ENCODE results near the gene CFAP91. TPM values are rescaled to one million over a fixed set of nuclear protein-coding genes. Genes with fewer than 3 reads are reported as not detected.

CFAP91 gene
- total RNA-seq, 4 donors from 2014 or later, result 2.2 to 4.7 (median 3.4) TPM

GRCh38 chr3:119723022-119723421 is 20.2 kb downstream of the CFAP91 start:
- ATAC-seq (ENCODE audit: low FRiP score) (no peak), DNase-seq (ENCODE audit: low spot score) (no peak)
- TF ChIP-seq CTCF (IDR thresholded peaks at IDR 0.05), result no peak

DNA sequence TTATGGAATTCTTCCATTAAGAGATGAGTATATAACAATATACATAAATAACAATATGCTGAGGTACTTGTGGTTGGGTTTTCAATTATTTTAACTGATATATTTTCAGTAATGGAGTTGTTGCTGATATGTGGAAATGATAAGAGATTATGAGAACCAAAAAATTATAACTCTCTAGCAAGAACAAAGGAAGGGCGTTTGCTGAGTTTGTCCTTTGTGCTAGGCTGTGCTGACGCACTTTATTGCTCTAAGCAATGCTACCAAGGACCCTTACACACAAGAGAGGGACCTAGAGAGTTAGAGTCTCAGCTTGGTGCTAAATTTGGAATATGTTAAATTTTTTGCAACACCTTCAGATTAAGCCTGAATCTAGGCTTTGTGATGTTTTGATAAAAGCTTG is 24.1 kb downstream of the CFAP91 start:
- no peak for TF ChIP-seq CTCF (IDR thresholded peaks at IDR 0.05)
- DNase-seq (ENCODE audit: low spot score) (no peak), ATAC-seq (ENCODE audit: low FRiP score) (no peak)

- no peak for TF ChIP-seq CTCF (IDR thresholded peaks at IDR 0.05)
- DNase-seq (ENCODE audit: low spot score) (no peak), ATAC-seq (ENCODE audit: low FRiP score) (no peak)
These were observed 27.2 kb downstream of the CFAP91 start for GRCh38 chr3:119729996-119730395.

- ATAC-seq (ENCODE audit: low FRiP score), result no peak
- no peak for TF ChIP-seq CTCF (IDR thresholded peaks at IDR 0.05)
- DNase-seq (ENCODE audit: low spot score), result no peak
These were observed 28.9 kb downstream of the CFAP91 start for GRCh38 chr3:119731560-119732343.

- ATAC-seq (ENCODE audit: low FRiP score), result no peak
These were observed 31.0 kb downstream of the CFAP91 start for GRCh38 chr3:119733812-119734211.

GRCh38 chr3:119738741-119739140 is 35.9 kb downstream of the CFAP91 start:
- no peak for TF ChIP-seq CTCF (IDR thresholded peaks at IDR 0.05)
- ATAC-seq (ENCODE audit: low FRiP score) (no peak), DNase-seq (ENCODE audit: low spot score) (no peak)

More at GRCh38 chr3:119733812-119734211, 31.0 kb downstream of the CFAP91 start:
- no peak for DNase-seq (ENCODE audit: low spot score)
- TF ChIP-seq CTCF (IDR thresholded peaks at IDR 0.05), result no peak

All from omental fat pad (tissue), 4 donors.